OCI-LY7 (cell line): Measurements from ENCODE around the gene CTBP2. TPM values are rescaled to one million over a fixed set of nuclear protein-coding genes. Genes with fewer than 3 reads are reported as not detected.

Source experiments
- BruUV-seq: library from RNA; stranded (reverse); fragments of 400-500 nt; replicated peaks from 2 replicates; lab custom pipeline; 2021; lab: Mats Ljungman, UMichigan
- CTCF ChIA-PET: fragments of 300-600 bp; sonication (Branson Sonifier 250); formaldehyde crosslinking; loops from one replicate; lab custom pipeline; 2022; ENCODE audit warnings: antibody characterized with exemption; ENCODE audit not compliant: unreplicated experiment; lab: Charles Lee
- POLR2A ChIA-PET: fragments of 300-600 bp; sonication (Branson Sonifier 250); formaldehyde crosslinking; loops from one replicate; lab custom pipeline; 2022; ENCODE audit warnings: antibody characterized with exemption; lab: Charles Lee
- DNase-seq: peaks from one replicate; pipeline ENCODE4 v3.0.0-alpha.2; 2015; ENCODE audit warnings: low spot score
- H2AFZ ChIP-seq: fragments of 200-600 bp; sonication (generic), shearing (Covaris generic); 2 replicates; pipeline ENCODE4 v1.6.1; 2014; ENCODE audit warnings: mild to moderate bottlenecking, antibody characterized with exemption, low read length, moderate library complexity
- H3K27ac ChIP-seq: fragments of 200-600 bp; sonication (generic); 2 replicates; pipeline ENCODE4 v1.5.1; 2014; ENCODE audit warnings: mixed run types, low read depth, mild to moderate bottlenecking, moderate library complexity, low read length, inconsistent platforms; ENCODE audit not compliant: poor library complexity, severe bottlenecking
- H3K36me3 ChIP-seq: fragments of 200-600 bp; sonication (generic); 2 replicates; pipeline ENCODE4 v1.6.1; 2014; ENCODE audit warnings: mild to moderate bottlenecking, antibody characterized with exemption, low read length, moderate library complexity, mixed read lengths; ENCODE audit not compliant: insufficient read depth
- H3K4me1 ChIP-seq: fragments of 200-600 bp; sonication (generic); 2 replicates; pipeline ENCODE4 v1.5.1; 2014; ENCODE audit warnings: mild to moderate bottlenecking, low read length; ENCODE audit not compliant: insufficient read depth, poor library complexity, severe bottlenecking
- H3K4me2 ChIP-seq: fragments of 200-600 bp; sonication (generic); 2 replicates; pipeline ENCODE4 v1.6.1; 2014; ENCODE audit warnings: mild to moderate bottlenecking, low read length
- H3K4me3 ChIP-seq: fragments of 200-600 bp; sonication (generic); 2 replicates; pipeline ENCODE4 v1.5.1; 2014; ENCODE audit warnings: mild to moderate bottlenecking, low read depth, low read length; ENCODE audit not compliant: poor library complexity, severe bottlenecking
- H3K79me2 ChIP-seq: fragments of 200-600 bp; sonication (generic); 2 replicates; pipeline ENCODE4 v1.6.1; 2016; ENCODE audit warnings: low read depth, mild to moderate bottlenecking, low read length, moderate library complexity, mixed read lengths; ENCODE audit not compliant: insufficient read depth
- H3K9me2 ChIP-seq: fragments of 200-600 bp; sonication (generic); 2 replicates; pipeline ENCODE4 v1.6.1; 2016; ENCODE audit warnings: mild to moderate bottlenecking, low read length, mixed read lengths; ENCODE audit not compliant: insufficient read depth
- H3K9me3 ChIP-seq: fragments of 200-600 bp; sonication (generic); 2 replicates; pipeline ENCODE4 v1.6.1; 2014; ENCODE audit warnings: mild to moderate bottlenecking, mixed run types, low read length, mixed read lengths
- H4K20me1 ChIP-seq: fragments of 200-600 bp; sonication (generic); 2 replicates; pipeline ENCODE4 v1.6.1; 2014; ENCODE audit warnings: mild to moderate bottlenecking, antibody characterized with exemption, low read length, moderate library complexity, mixed read lengths; ENCODE audit not compliant: insufficient read depth
- CTCF ChIP-seq: fragments of 200-600 bp; sonication (generic); conservative IDR thresholded peaks from 2 replicates; pipeline ENCODE4 v1.5.1; 2014; ENCODE audit warnings: mild to moderate bottlenecking, antibody characterized with exemption, low read length, moderate library complexity, mixed read lengths
- EZH2phosphoT487 ChIP-seq: fragments of 200-600 bp; sonication (generic); IDR thresholded peaks from 2 replicates; pipeline ENCODE4 v1.6.1; 2018; ENCODE audit warnings: low read depth, borderline replicate concordance, mild to moderate bottlenecking, mixed run types, antibody characterized with exemption, low read length, moderate library complexity, mixed read lengths
- intact Hi-C: fragments of 100-400 bp; cut with micrococcal nuclease; formaldehyde crosslinking; loops from one replicate; pipeline ENCODE4 v1.10.0; 2022; ENCODE audit not compliant: unreplicated experiment
- total RNA-seq, 2 experiments: library from RNA; depleted of rRNA in 1 of 2; stranded (reverse); fragments of >200 nt in 1 of 2; shearing (Covaris generic) in 1 of 2; gene quantifications; 2 replicates each; pipeline ENCODE4 v1.2.3, GENCODE V29; 2014 to 2022

Gene CTBP2
- total RNA-seq, 2 experiments from 2014 or later: not detected

GRCh38 chr10:125012851-125013528 lies 147.4 kb downstream of the CTBP2 start:
- Histone ChIP-seq H3K4me1 (no peaks in the 10 kb centered on the region), H3K9me3 (no peaks in the 10 kb centered on the region), H3K4me2 (no peak overlapping the region), H4K20me1 (no peaks in the 10 kb centered on the region), H3K9me2 (no peaks in the 10 kb centered on the region), H3K4me3 (no peak overlapping the region), H2AFZ (no peak overlapping the region), H3K36me3 (no peaks in the 10 kb centered on the region), H3K27ac (no peak overlapping the region), H3K79me2 (no peaks in the 10 kb centered on the region)
- CTCF ChIA-PET: no interaction called here
- no peak for DNase-seq
- intact Hi-C loops: no loop called here
- BruUV-seq: no TSS peak
- TF ChIP-seq EZH2phosphoT487: no peak
- no peak for TF ChIP-seq CTCF
- POLR2A ChIA-PET: interaction anchor here (0.6 kb wide), 1 partner anchor 194 kb away, joined by 4 read pairs; no protein-coding TSS in a partner anchor

GRCh38 chr10:125011926-125012705 lies 148.2 kb downstream of the CTBP2 start:
- no peak for DNase-seq
- no TSS peak for BruUV-seq
- no peaks in the 10 kb centered on the region for H3K9me2 ChIP-seq
- H3K36me3 ChIP-seq: no peaks in the 10 kb centered on the region
- H3K4me3 ChIP-seq: no peak overlapping the region
- no peaks in the 10 kb centered on the region for H3K79me2 ChIP-seq
- ChIA-PET CTCF (no interaction called here), POLR2A (interaction anchor here (1.9 kb wide), 1 partner anchor 19 kb away, joined by 6 read pairs; no protein-coding TSS in a partner anchor)
- no peak overlapping the region for H2AFZ ChIP-seq
- no peak overlapping the region for H3K27ac ChIP-seq
- TF ChIP-seq EZH2phosphoT487: no peak
- TF ChIP-seq CTCF: no peak
- no peaks in the 10 kb centered on the region for H3K4me1 ChIP-seq
- H3K9me3 ChIP-seq: no peaks in the 10 kb centered on the region
- H4K20me1 ChIP-seq: no peaks in the 10 kb centered on the region
- no peak overlapping the region for H3K4me2 ChIP-seq
- intact Hi-C loops: no loop called here
